CD1c-positive myeloid dendritic cell (primary cell): ENCODE data around the gene RAP1GAP2.
"Not testable (repeated sequence)": the region's sequence is repeated elsewhere in the genome, so short reads cannot be mapped to it uniquely, and the experiment has no call there.

Experiments used
- DNase-seq: peaks from one replicate; pipeline ENCODE4 v3.0.0-alpha.2; 2016; ENCODE audit errors: extremely low spot score

Gene RAP1GAP2

DNA sequence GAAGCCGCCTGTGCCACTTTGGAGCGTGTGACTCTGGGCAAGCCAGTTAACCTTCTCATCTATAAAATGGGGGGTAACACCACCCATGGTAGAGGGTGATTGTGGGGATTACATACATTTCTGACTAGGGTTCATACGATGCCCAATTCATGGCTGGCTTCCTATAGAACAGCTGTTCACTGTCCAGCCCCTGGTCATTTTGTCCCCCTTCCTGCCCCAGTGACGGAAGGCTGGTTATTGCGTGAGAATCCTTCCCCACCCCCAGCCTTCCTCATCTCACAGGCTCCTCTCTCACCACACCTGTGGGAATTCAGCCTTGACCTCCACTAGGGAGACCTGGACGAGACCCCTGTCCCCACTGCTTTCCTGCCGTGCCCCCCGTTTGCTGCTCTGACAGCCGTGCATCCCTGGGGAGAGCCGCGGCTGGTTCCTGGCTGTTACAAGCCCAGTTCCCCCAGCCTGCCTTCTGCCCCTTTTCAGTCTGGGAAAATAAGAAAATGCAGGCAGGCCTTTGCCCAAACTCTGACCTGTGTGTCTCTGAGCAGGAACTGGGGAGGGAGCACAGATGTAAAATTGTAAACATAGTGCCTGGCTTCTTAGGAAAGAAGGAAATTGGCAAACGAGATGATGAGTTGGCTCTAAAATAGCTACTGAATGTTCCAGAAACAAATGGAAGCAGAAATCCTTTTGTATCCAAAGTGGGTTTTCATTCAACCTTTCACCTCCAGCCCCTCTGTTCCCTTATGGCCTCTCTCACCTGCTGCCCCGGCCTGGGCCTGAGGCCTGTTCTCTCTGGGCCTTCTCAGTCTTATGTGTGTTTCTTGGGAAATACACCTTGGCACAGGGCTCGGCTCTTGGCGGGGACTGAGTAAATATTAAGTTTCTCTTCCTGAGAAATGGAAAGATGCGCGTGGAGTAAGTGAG lies 199.9 kb downstream of the RAP1GAP2 start:
- no peak for DNase-seq

DNA sequence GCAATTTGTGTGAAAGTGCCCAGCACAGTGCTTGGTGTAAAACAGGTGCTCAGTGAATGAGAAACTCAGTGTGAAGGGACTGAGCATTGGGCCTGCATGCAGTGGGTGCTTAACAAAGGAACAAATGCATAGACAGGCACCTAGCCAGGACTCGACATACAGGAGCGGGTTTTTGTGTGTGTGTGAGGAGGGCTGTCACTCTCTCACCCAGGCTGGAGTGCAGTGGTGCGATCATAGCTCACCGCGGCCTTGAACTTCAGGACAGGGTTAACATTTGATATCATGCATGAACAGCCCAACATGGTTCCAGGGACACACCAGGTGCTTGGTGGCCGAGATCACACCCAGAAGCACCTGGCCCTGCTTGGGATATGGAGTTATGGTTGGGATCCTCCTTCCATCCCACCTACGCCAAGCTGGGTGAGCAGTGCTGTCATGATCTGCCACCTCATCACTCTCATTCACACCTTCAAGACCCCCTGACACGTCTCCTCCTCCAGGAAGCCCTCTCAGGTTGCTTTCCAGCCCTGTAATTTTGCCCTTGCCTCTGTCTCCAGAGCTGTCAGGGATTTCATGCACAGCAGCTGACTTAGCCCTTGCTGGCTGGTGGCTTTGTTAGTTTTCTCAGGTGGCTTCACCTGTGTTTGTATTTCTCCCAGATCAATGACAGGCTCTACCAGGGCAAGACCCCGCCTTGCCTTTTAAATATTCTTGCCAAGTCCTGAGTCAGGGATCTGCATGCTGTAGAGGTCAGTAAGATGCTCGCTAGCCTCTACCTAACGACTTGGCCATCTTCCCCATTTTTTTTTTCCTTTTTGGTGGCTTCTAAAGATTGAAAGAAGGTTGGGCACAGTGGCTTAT lies 200.8 kb downstream of the RAP1GAP2 start:
- no peak for DNase-seq

DNA sequence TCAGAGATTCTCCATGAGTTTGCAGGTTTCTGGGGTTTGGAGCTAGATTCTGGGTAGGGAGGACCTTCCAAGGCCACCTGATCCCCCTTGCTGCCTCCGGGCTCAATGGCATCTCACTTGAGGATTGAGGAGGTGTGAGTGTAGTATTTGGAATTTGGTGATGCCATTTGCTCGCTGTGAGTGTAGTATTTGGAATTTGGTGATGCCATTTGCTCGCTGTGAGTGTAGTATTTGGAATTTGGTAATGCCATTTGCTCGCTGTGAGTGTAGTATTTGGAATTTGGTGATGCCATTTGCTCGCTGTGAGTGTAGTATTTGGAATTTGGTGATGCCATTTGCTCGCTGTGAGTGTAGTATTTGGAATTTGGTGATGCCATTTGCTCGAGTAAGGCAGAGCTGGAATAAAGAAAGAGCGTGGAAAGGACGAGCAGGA lies 202.2 kb downstream of the RAP1GAP2 start:
- not testable (repeated sequence) for DNase-seq

DNA sequence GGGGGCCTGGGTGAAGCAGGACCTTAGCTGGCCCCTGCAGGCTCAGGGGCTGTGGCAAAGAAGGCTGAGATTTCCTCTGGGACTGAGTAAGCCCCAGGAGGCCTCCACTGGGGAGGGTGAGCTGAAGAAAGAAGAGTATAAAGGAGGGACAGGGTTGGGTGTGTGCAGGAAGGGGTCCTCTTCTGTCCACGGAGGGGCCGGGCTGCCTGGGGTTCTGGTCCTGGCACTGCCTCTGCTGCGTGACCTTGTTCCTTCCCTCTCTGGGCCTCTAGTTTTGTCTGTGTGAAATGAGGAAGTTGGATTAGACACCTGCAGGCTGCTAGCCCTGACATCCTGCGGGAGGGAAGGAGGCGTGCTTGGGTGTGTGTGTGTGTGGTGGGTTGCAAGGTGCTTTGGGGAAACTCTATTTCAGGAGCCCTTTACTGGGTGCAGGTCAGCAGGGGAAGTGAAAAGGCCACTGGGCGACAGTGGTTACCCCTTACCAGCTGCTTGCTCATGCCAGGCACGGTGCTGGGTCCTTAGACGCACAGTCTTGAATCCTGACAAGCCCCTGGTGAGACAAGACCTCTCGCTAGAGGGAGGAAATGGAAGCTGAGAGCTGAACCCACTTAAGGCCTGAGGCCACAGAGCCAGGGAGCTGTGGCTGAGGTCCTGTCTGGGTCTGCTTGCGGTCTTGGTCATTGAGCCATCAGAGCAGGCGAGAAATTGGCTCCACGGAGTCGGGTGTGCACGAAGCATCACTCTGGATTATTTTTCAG lies 206.5 kb downstream of the RAP1GAP2 start:
- peak; percentile 68 for DNase-seq

DNA sequence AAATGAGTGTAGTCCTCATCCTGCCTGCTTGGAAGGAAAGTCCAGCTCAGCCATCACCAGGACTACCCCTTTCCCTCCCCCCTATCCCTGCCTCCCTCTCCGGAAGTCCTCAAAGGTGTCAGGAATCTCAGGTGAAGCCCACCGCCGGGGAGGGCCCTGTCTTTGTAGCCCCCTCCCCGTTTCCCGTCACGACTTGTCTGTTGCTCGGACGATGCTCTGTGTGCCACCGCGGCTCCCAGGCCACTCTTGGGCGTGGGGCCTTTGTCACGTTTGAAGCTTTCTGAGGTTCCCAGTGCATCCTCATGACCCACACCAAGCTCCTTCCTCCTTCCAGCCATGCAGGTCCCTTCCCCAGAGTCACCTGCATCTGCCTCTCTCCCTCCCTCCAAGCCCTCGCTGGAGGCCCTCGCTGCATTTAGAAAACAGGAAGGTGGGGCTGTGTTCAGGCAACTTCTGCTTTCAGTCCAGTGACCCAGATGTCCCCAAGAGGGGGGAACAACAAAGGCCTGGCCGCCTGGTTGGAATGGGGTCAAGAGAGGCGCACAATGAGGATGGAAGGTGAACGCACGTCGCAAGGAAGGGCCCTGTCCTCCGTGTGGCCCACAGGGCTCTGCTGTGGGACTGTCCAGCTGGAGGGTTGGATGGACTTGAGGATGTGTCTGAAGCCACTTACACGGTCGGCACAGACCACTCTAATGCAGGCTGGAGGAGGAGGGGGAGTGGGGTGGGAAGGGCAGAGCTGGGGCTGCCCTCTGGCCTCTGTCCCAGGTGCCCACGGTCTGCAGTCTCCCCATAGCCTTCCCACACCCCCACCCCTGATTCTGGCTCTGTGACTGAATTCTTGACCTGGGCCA lies 207.3 kb downstream of the RAP1GAP2 start:
- peak; percentile 80 for DNase-seq

DNA sequence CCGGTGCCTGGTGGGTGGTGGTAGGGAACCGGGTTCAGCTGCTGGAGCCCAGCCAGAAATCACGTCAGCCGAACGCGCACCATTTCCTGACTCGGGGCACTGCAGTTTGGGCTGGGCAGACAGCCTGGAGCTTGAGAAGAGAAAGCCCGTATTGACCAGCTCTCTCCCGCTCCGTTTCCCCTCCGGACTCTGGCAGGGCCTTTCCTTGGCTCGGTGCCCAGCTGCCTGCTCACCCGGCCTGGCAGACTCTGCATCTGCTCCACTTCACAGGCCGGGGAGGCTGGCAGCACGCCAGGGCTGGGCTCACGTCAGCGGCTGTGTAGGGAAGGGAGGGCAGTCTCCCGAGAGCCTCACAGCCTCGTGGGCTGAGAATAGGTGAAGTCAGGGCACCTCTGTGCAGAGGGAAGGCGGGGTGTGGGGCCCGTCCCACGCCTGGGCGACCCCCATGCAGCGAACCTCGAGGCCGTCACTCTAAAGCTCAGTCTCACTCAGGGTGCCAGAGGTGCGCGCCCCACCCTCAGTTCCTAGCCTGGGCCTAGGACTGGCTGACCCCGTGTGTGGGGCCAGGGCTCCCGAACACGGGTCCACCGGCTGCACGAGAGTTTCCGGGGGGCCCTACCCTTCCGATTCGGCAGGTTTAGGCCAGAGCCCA lies 208.0 kb downstream of the RAP1GAP2 start:
- peak; percentile 95 for DNase-seq

DNA sequence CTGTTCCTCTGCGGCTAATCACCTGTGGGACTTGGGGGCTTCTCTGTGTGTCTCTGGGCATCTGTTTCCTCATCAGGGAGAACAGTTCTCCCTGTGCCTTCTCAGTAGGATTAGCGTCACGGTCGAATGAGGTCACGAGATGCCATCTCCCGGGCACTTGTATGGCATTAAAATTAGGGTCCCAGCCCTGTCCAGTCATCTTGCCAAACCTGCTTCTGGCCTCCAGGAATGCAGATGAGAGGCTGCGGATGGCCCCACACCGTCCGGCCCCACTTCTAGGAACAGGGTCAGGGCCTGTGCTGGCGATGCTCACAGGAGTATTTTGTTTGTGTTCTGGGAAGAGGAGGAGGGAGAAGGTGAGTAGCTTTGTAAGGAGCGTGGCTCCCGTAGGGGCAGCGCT lies 208.7 kb downstream of the RAP1GAP2 start:
- no peak for DNase-seq

DNA sequence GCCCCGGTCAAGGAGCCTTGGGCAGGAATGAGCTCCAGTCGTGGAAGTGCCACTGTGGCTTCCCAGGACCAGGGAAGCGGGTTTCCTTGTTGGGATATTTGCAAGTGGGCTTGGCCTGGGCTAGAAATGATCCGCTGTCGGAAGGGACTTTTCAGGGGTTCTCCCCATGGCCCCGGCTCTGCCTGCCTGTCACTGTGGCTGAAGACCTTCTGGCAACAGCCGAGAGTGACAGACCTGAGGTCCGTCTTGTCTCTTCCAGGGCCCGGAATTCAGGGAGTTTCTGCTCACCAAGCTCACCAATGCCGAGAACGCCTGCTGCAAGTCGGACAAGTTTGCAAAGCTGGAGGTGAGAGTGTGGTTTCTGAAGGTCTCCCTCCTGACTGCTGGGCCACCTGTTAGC lies 209.5 kb downstream of the RAP1GAP2 start:
- DNase-seq, result no peak

DNA sequence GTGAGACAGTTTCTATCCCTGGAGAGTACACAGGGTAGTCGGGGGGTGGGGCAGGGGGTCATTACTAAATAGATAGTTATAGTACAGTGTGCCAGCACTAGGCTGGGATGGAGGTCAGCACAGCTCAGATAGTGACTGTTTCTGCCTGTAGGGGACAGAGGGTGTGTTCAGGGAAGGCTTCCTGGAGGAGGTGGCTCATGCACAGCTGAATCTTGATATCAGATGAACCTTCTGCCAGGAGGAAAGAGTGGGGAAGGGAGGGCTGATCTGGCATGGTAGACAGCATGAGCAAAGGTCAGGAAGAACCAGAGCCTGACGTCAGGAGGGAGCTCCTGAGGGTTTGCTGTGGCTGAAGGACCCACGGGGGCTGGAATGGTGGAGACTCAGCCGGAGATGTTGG lies 210.6 kb downstream of the RAP1GAP2 start:
- DNase-seq, result no peak

DNA sequence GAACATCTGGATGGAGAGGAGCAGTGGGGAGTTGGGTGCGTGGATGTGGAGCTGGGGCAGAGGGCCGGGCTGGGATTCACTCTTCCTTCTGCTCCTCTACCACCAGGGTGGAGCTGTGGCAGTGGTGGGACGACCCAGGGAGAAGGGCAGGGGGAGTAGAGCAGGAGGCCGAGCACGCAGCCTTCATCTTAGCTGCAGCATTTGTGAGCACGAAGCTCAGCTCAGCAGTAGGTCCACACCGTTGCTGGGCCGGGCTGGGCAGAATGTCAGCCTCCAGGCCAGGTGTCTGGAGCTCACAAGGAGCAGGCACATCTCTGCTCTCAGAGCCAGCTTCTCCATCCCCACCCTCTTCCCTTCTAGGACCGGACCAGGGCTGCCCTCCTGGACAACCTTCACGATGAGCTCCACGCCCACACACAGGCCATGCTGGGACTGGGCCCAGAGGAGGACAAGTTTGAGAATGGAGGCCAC lies 211.4 kb downstream of the RAP1GAP2 start:
- no peak for DNase-seq

DNA sequence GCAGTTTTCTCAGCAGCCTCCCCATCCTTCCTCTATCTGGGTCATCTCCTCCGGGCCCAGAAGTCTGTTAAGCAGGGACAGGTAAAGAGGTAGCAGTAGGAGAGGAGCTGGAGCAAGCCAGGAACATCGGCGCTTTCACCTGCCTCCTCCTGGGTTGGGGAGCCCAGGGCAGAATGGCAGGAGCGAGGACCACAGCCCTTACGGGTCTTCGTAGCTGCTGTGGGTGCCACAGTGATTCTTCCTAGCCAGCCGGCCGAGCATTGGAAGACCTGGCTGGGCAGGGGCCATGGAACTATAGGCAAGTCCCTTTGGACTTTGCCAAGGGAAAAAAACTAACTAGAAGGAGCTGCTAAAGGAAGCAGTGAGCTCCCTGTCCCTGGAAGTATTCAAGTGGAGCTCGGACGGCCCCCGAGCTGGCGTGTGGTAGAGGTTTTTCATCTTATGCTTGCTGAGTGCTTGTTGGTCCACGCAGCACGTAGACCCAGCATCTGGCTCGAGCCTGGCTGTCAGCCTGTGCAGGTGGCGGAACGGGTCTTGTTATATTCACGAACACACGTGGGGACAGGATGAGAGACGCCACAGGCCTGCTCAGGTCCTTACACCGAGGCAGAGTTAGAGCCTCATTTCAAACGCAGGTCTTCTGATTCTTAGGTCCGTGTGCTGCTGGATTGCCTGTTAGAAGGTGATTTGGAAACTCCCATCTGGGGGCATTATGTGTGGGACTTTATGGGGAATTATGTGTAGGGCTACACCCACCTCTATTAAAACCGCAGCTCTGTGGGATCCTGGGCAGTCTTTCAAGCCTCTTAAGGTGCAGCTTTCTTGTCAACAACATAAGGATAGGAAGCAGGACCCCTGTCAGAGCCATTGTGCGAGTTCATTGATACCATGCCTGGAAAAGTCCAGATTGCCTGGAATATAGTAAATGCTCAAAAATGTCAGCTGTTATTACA lies 212.4 kb downstream of the RAP1GAP2 start:
- no peak for DNase-seq

DNA sequence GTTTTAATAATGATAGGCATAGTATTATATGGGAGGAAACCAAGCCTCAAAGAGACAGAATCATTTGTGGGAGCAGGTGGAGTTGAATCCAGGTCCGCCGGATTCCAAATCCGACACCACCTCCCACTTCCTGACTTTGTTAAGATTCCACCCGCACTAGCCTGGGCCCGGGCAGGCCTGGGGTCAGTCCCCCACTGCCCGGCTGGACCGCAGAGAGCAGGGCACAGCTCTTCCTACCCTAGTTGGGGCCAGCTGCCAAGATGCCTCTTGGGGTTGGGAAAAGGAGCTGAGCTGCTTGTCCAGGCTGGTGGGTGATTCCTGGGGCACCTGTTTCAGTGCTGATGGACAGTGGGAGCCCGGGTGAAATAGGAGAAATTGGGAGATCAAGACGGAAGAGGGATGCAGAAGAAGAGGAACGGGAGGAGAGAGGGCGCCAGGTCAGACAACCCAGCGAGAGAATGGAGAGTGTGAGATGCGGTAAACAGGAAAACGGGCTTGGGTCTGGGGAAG lies 213.2 kb downstream of the RAP1GAP2 start:
- no peak for DNase-seq

DNA sequence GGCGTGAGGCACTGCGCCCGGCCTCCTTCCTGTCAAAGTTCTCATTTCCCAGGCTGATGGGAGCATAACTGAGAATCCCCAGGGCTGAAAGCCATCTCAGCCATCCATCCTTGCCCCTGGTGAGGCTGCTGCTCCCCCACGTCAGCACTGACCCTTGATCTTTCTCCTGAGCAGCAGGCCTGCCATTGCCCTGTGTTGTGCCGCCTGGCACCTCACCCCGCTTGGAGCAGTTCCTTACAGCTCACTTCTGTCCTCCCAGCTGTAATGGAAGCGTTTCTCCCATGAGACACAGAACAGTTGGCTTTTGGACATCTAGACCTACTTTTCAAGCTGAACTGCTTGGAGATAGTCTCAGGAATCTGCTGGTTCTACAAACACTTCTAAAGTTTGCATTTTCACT lies 215.7 kb downstream of the RAP1GAP2 start:
- no peak for DNase-seq

DNA sequence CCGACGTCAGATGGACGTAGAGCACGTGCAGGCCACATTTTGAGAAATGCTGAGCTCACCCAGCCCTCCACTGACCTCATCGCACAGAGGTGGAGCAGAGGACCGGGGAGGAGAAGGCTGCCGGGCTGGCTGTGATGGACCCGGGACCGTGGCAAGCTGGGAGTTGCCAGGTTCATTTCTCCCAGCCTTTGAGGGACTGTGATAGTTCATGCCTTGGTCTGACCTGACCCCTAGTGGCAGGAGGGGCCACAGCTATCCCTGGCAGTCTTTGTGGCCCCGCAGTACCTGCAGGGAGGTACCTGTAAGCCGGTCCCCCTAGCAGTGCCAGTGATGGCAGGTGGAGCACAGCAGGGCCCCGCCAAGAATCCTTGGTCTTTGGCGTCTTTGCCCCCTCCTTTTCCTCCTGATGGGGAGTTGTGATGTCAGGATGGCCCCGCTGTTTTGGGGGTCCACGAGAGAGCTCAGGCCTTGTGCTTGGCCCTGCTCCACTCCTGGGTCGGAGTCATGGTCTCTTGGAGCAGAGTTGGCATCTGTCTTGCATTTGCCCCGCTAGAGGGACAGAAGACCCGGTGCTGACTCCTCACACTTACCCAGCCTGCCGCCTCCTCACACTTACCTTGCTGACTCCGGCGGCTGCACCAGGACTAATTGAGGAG lies 216.8 kb downstream of the RAP1GAP2 start:
- DNase-seq, result peak; percentile 55

DNA sequence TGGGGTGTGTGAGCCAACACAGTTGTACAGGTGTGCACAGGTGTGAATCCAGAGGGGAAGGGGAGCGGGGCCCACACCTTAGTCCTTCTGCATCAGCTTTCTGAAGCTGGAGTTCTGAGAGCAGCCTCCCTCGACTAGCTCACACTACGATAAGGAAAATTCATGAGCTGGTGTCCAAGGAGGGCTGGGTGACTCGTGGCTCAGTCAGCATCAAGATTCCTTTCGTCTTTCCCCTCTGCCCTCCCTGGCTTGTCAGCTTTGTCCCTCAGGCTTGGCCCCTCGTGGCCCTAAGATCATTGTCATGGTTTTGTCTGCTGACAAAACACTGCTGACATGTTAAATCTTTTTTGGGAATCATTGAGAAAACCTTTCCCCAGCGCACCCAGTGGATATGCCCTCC lies 219.7 kb downstream of the RAP1GAP2 start:
- DNase-seq, result no peak

DNA sequence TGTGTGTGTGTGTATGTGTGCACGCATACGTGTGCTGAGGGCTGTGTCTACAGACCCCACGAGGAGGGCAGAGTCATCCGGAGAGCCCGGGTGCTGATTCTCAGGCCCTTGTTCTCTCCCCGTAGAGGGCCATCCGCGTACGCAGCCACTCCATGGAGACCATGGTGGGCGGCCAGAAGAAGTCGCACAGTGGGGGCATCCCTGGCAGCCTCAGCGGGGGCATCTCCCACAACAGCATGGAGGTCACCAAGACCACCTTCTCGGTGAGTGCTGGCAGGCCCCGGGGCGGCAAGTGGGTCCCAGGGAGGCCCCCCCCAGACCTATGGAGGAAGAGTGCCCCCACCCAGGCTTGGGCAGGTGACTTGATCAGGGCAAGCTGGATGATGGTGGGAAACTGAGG lies 221.7 kb downstream of the RAP1GAP2 start:
- no peak for DNase-seq

DNA sequence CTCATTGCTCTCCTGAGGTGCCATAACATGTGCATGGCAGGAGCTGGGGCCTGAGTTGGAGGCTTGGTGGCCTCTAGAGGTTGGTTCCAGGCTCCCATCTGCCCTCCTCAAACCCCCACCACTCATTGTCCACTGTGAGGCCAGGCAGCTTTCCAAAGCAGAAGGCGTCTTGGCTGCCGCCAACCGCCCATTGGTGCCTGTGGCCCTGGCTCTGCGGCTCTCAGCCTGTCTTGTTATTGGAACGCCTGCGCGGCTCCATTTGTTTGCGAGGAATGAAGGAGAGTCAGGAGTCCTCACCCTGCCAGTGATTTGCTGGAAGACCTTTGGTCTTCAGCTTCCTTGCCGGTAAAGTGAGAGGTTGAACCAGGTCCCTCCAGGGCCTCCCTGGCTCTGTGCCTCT lies 223.5 kb downstream of the RAP1GAP2 start:
- no peak for DNase-seq

DNA sequence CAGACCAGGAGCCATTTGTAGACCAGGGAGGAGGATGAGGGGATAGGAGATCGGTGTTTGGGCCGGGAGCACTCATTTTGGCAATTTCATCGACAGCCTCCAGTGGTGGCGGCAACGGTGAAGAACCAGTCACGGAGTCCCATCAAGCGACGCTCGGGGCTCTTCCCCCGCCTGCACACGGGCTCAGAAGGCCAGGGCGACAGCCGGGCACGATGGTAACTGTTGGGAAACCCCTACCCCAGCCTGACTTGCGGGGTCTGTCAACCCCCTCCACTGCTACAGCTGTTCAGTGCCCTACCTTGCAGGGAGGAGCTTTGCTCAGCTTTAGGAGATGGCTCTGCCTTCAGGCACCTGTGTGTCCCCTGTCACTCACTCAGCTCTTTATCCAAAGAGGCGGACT lies 224.1 kb downstream of the RAP1GAP2 start:
- no peak for DNase-seq
